ENCODE data around the gene PIGBOS1. TPM values are rescaled to one million over a fixed set of nuclear protein-coding genes. Genes with fewer than 3 reads are reported as not detected.

Gene PIGBOS1
- total and polyA plus RNA-seq, 9 of the 15 experiments (the other 6 are each of a cell fraction or from before 2014, with no cell fraction given) = 25.2 to 76.2 (median 46.0) TPM

DNA sequence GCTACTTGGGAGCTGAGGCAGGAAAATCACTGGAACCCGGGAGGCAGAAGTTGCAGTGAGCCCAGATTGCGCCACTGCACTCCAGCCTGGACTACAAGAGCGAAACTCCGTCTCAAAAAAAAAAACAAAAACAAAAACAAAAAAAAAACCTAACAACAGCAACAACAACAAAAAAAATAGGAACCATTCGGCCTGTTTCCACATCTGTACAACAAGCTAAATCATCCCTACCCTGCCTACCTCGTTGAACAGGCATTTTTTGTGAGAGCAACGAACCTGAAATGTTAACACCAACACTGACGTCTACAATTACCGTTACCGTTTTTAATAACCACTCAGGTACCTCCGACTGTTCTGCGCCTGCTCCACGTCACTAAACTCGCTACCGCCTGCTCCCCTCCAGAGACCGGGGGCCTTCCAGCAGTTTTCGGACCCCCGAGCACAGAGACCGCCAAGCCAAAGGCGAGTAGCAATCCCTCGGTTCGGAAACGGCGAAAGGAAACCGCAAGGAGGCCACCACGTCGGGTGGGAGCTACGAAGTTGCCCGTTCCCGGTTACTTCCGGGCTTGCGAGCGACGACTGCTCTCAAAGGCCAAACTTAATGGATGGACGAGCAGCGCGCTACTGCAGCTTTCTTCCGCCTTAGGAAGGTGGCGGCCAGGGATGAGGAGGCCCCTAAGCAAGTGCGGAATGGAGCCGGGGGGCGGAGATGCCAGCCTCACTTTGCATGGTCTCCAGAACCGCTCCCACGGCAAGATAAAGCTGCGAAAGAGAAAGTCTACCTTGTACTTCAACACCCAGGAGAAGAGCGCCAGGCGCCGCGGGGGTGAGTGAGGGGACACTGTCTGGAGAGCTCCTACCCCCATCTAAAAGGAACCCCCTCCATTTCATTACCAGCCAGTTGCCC, at the start of gene PIGBOS1, which contains the start of gene PIGB (continued):
- TF ChIP-seq, protein P1, sequence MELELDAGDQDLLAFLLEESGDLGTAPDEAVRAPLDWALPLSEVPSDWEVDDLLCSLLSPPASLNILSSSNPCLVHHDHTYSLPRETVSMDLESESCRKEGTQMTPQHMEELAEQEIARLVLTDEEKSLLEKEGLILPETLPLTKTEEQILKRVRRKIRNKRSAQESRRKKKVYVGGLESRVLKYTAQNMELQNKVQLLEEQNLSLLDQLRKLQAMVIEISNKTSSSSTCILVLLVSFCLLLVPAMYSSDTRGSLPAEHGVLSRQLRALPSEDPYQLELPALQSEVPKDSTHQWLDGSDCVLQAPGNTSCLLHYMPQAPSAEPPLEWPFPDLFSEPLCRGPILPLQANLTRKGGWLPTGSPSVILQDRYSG (tag; conservative IDR thresholded peaks at IDR 0.05; ENCODE audit: low read depth) = peak; percentile 49; the same call in 1 of the 2 replicates
- TF ChIP-seq FOXK2 (conservative IDR thresholded peaks at IDR 0.05 in 1 of 2, IDR thresholded peaks at IDR 0.05 in 1 of 2; ENCODE audit: low read depth in 2 of 2) (peak; percentile 54 to 57; a peak in 2 of 4 replicates), BRD4 (IDR thresholded peaks at IDR 0.05) (peak; percentile 90), POLR2B (IDR thresholded peaks at IDR 0.05; ENCODE audit: low read depth, partially characterized antibody) (peak; percentile 85), SIN3A (IDR thresholded peaks at IDR 0.05; ENCODE audit: borderline replicate concordance in 2 of 2, control insufficient read depth in 1 of 2, low read depth in 2 of 2, low read length in 2 of 2) (peak in 1 of 2 experiments; percentile 16; a peak in 1 of 4 replicates), POLR2A (conservative IDR thresholded peaks at IDR 0.05) (peak; percentile 94), BACH1 (tag; IDR thresholded peaks at IDR 0.05) (0 out of 2 replicates have a peak, but pooled peaks have one; percentile 45), TAF1 (IDR thresholded peaks at IDR 0.05; ENCODE audit: control insufficient read depth, extremely low read depth, insufficient read depth, low read length, severe bottlenecking) (peak; percentile 91), BHLHE40 (IDR thresholded peaks at IDR 0.05; ENCODE audit: low read length) (peak; percentile 6; the same call in 1 of the 2 replicates), ID3 (CRISPR knock-in tag; IDR thresholded peaks at IDR 0.05) (no peak), ID3 (tag; IDR thresholded peaks at IDR 0.05) (peak; percentile 78), ZNF717 (CRISPR knock-in tag; IDR thresholded peaks at IDR 0.05) (no peak), ETV5 (CRISPR knock-in tag; IDR thresholded peaks at IDR 0.05; ENCODE audit: low read depth) (peak; percentile 95), ELF4 (CRISPR knock-in tag; IDR thresholded peaks at IDR 0.05) (peak; percentile 92), HSF4 (CRISPR knock-in tag; IDR thresholded peaks at IDR 0.05; ENCODE audit: borderline replicate concordance) (no peak), ARID4B (CRISPR knock-in tag; IDR thresholded peaks at IDR 0.05) (peak; percentile 72), TAL1 (IDR thresholded peaks at IDR 0.05) (no peak)
- TF ChIP-seq, protein P2, sequence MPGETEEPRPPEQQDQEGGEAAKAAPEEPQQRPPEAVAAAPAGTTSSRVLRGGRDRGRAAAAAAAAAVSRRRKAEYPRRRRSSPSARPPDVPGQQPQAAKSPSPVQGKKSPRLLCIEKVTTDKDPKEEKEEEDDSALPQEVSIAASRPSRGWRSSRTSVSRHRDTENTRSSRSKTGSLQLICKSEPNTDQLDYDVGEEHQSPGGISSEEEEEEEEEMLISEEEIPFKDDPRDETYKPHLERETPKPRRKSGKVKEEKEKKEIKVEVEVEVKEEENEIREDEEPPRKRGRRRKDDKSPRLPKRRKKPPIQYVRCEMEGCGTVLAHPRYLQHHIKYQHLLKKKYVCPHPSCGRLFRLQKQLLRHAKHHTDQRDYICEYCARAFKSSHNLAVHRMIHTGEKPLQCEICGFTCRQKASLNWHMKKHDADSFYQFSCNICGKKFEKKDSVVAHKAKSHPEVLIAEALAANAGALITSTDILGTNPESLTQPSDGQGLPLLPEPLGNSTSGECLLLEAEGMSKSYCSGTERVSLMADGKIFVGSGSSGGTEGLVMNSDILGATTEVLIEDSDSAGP (CRISPR knock-in tag; IDR thresholded peaks at IDR 0.05) = 0 out of 2 replicates have a peak, but pooled peaks have one; percentile 28
